ENCODE data around the gene MLLT3. TPM values are rescaled to one million over a fixed set of nuclear protein-coding genes. Genes with fewer than 3 reads are reported as not detected.

The MLLT3 gene
- total and polyA plus RNA-seq, 2 of the 8 experiments (the other 6 are each of a cell fraction or from before 2014, with no cell fraction given): 5.9 to 9.6 TPM

DNA sequence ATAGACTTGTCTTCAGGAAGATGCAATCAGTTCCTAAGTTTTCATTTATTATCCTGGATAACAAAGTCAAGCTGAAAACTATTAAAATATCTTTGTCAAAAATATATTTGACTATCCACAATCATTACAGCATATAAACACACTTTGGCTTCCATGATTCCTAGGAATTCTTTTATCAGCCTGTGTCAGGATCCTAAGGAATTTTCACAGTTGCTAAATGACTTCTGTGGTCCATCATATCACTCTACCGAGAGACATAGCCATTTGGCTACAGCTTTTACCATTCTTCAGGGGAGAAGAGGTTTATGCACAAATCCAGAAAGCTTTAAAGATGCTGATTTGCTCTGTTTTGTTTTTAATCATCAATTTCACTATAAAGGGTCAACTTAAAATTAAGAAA, 128.3 kb downstream of the MLLT3 start:
- no peak overlapping the region for H2BK120ac ChIP-seq (replicated peaks; ENCODE audit: low read depth, low read length)
- no peak overlapping the region for H2AK5ac ChIP-seq (ENCODE audit: low read depth, low read length)
- no peaks in the 10 kb centered on the region for H3K9me3 ChIP-seq (ENCODE audit: insufficient read depth in 2 of 2, low read depth in 1 of 2, low read length in 1 of 2)
- 86% methylated on average over 1 of the region's 1 CpG; no CpG with 5 or more reads in 1 of the 2 experiments for WGBS, 2 experiments (ENCODE audit: extremely low coverage in 1 of 2, insufficient coverage in 1 of 2, insufficient read length in 1 of 2, insufficient replicate concordance in 2 of 2, low coverage in 1 of 2, low lambda C conversion rate in 2 of 2, missing lambda C conversion rate in 1 of 2)
- FAIRE-seq: no peak
- no peak overlapping the region for H2BK20ac ChIP-seq (ENCODE audit: low read length)
- H3K9ac ChIP-seq (replicated peaks in 1 of 4; ENCODE audit: extremely low read depth in 1 of 4, low read depth in 3 of 4, low read length in 3 of 4): no peak overlapping the region
- DNase-seq (ENCODE audit: low read depth in 1 of 2, low spot score in 2 of 2): no peak
- no peak overlapping the region for H2BK5ac ChIP-seq (ENCODE audit: low read depth, low read length)
- H4K20me1 ChIP-seq (replicated peaks in 1 of 2; ENCODE audit: control insufficient read depth in 1 of 2, insufficient read depth in 2 of 2, low read length in 2 of 2): no peaks in the 10 kb centered on the region
- no peak overlapping the region for H2BK12ac ChIP-seq (ENCODE audit: low read depth, low read length)
- no peaks in the 10 kb centered on the region for H3K23me2 ChIP-seq (ENCODE audit: low read depth, low read length)
- H3K56ac ChIP-seq (replicated peaks; ENCODE audit: insufficient read length, low read depth, low read length): no peak overlapping the region
- H4K8ac ChIP-seq (ENCODE audit: extremely low read depth, insufficient read depth, low read length): no peak overlapping the region
- no peak for TF ChIP-seq TEAD4 (IDR thresholded peaks at IDR 0.05; ENCODE audit: low read depth, low read length)
- TF ChIP-seq HDAC6 (IDR thresholded peaks at IDR 0.05; ENCODE audit: low read depth, low read length): no peak
- TF ChIP-seq JUND (IDR thresholded peaks at IDR 0.05; ENCODE audit: low read length): no peak
- TF ChIP-seq, protein P1, sequence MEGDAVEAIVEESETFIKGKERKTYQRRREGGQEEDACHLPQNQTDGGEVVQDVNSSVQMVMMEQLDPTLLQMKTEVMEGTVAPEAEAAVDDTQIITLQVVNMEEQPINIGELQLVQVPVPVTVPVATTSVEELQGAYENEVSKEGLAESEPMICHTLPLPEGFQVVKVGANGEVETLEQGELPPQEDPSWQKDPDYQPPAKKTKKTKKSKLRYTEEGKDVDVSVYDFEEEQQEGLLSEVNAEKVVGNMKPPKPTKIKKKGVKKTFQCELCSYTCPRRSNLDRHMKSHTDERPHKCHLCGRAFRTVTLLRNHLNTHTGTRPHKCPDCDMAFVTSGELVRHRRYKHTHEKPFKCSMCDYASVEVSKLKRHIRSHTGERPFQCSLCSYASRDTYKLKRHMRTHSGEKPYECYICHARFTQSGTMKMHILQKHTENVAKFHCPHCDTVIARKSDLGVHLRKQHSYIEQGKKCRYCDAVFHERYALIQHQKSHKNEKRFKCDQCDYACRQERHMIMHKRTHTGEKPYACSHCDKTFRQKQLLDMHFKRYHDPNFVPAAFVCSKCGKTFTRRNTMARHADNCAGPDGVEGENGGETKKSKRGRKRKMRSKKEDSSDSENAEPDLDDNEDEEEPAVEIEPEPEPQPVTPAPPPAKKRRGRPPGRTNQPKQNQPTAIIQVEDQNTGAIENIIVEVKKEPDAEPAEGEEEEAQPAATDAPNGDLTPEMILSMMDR (IDR thresholded peaks at IDR 0.05; ENCODE audit: control extremely low read depth in 1 of 3, insufficient read depth in 1 of 3, low read depth in 1 of 3, low read length in 3 of 3): no peak
- CTCF ChIA-PET (ENCODE audit: partially characterized antibody): no interaction called here
- no peak overlapping the region for H2BK15ac ChIP-seq (ENCODE audit: low read length)
- peaks cover 0 to 3% (median 0%) of the 10 kb centered on the region in 4 experiments; a peak in 1 of 7 replicates for H3K4me1 ChIP-seq (replicated peaks in 1 of 4; ENCODE audit: control insufficient read depth in 3 of 4, insufficient read depth in 4 of 4, low read length in 3 of 4)
- H3K23ac ChIP-seq (ENCODE audit: insufficient read length): no peak overlapping the region
- no peak overlapping the region for H2AFZ ChIP-seq (ENCODE audit: low read length)
- POLR2A ChIA-PET (ENCODE audit: partially characterized antibody): no interaction called here
- H3K27ac ChIP-seq (ENCODE audit: low read depth, low read length): no peak overlapping the region
- no peaks in the 10 kb centered on the region for H3K27me3 ChIP-seq (replicated peaks in 1 of 4; ENCODE audit: control insufficient read depth in 3 of 4, extremely low read depth in 1 of 4, insufficient read depth in 3 of 4, low read length in 3 of 4)
- H3K79me1 ChIP-seq (ENCODE audit: low read depth, low read length): no peaks in the 10 kb centered on the region
- H3K4me2 ChIP-seq (ENCODE audit: insufficient read depth in 1 of 2, low read depth in 2 of 2, low read length in 2 of 2): no peak overlapping the region
- H3K14ac ChIP-seq (ENCODE audit: insufficient read length): no peak overlapping the region
- H3K4ac ChIP-seq (replicated peaks; ENCODE audit: insufficient read length, low read depth, low read length): no peak overlapping the region
- no peak overlapping the region for H4K91ac ChIP-seq (replicated peaks; ENCODE audit: insufficient read length, low read length)
- H3K4me3 ChIP-seq (ENCODE audit: extremely low read depth in 1 of 4, insufficient read depth in 2 of 4, low read depth in 3 of 4, low read length in 4 of 4): no peak overlapping the region
- no peaks in the 10 kb centered on the region for H3K36me3 ChIP-seq (ENCODE audit: control insufficient read depth in 2 of 4, insufficient read depth in 4 of 4, low read length in 3 of 4)
- H3K79me2 ChIP-seq (ENCODE audit: control insufficient read depth in 1 of 2, insufficient read depth in 2 of 2, low read length in 2 of 2): no peaks in the 10 kb centered on the region
- H3K18ac ChIP-seq (ENCODE audit: extremely low read depth, low read length): no peak overlapping the region
- no peak overlapping the region for H4K5ac ChIP-seq (ENCODE audit: insufficient read length, low read depth, low read length)

Data from H1 (cell line).